ENCODE results near the gene PNKD.

GRCh38 chr2:218305383-218305782 lies 35.1 kb downstream of the PNKD start:
- no peak for TF ChIP-seq CTCF (conservative IDR thresholded peaks at IDR 0.05; ENCODE audit: low read length)
- no peak for TF ChIP-seq EZH2phosphoT487 (IDR thresholded peaks at IDR 0.05; ENCODE audit: borderline replicate concordance)
